Endothelial cell of umbilical vein (primary cell): ENCODE results near the gene VIPR2. TPM values are rescaled to one million over a fixed set of nuclear protein-coding genes. Genes with fewer than 3 reads are reported as not detected.

Source experiments
- BruUV-seq: library from RNA; stranded (reverse); fragments of 400-500 nt; replicated peaks from 2 replicates; lab custom pipeline; 2021; lab: Mats Ljungman, UMichigan
- CTCF ChIA-PET: fragments of 300-600, 350-600 bp; sonication (Branson Sonifier 250); formaldehyde crosslinking; loops from one replicate; lab custom pipeline; 2021; ENCODE audit warnings: antibody characterized with exemption, inconsistent platforms; lab: Charles Lee
- POLR2A ChIA-PET: fragments of 300-600, 350-600 bp; sonication (Branson Sonifier 250); formaldehyde crosslinking; loops from one replicate; lab custom pipeline; 2021; ENCODE audit warnings: antibody characterized with exemption, inconsistent platforms; lab: Charles Lee
- DNase-seq: peaks from one replicate; pipeline ENCODE4 v3.0.0-alpha.2; 2011; ENCODE audit warnings: low read depth, low spot score
- FAIRE-seq: peaks from 2 replicates; lab custom pipeline; 2011; peaks lifted over from hg19 to GRCh38; lab: Jason Lieb, UNC
- H2AFZ ChIP-seq: 2 replicates; pipeline ENCODE4 v1.6.0; 2012; ENCODE audit warnings: low read depth, low read length, control low read depth, inconsistent platforms
- H3K27ac ChIP-seq: 2 replicates; pipeline ENCODE4 v1.5.1; 2011; ENCODE audit warnings: low read depth, mild to moderate bottlenecking, control low read depth, low read length, moderate library complexity; ENCODE audit not compliant: insufficient read depth
- H3K27me3 ChIP-seq, 2 experiments: 2 replicates each; pipeline versions ENCODE4 v1.6.0 to v1.6.1; 2011; ENCODE audit warnings: low read length in 2 of 2, mixed read lengths in 1 of 2; ENCODE audit not compliant: control insufficient read depth in 2 of 2, insufficient read depth in 2 of 2
- H3K36me3 ChIP-seq, 2 experiments: 2 replicates in 1 of 2; 3 replicates in 1 of 2; pipeline ENCODE4 v1.5.1; 2011; ENCODE audit warnings: low read length in 2 of 2, mild to moderate bottlenecking in 1 of 2, moderate library complexity in 1 of 2; ENCODE audit not compliant: control insufficient read depth in 2 of 2, insufficient read depth in 2 of 2; ENCODE audit errors: extremely low read depth in 1 of 2
- H3K4me1 ChIP-seq: 3 replicates; pipeline ENCODE4 v1.5.1; 2011; ENCODE audit warnings: mild to moderate bottlenecking, low read length; ENCODE audit not compliant: control insufficient read depth, insufficient read depth; ENCODE audit errors: extremely low read depth
- H3K4me2 ChIP-seq: 2 replicates; pipeline ENCODE4 v1.6.1; 2011; ENCODE audit warnings: low read length, control low read depth, mixed read lengths; ENCODE audit not compliant: insufficient read depth
- H3K4me3 ChIP-seq, 3 experiments: fragments of 200-600 bp in 1 of 3; sonication (generic), shearing (Covaris generic) in 1 of 3; replicated peaks in 1 of 3; 2 replicates each; pipeline ENCODE4 v1.5.1; 2011 to 2016; ENCODE audit warnings: control low read depth in 3 of 3, low read length in 3 of 3, mild to moderate bottlenecking in 2 of 3, inconsistent platforms in 1 of 3, low read depth in 1 of 3, moderate library complexity in 1 of 3; ENCODE audit not compliant: insufficient read depth in 1 of 3
- H3K79me2 ChIP-seq: 2 replicates; pipeline ENCODE4 v1.6.0; 2012; ENCODE audit warnings: low read length, inconsistent platforms; ENCODE audit not compliant: control insufficient read depth, insufficient read depth
- H3K9ac ChIP-seq: replicated peaks from 2 replicates; pipeline ENCODE3; 2011; ENCODE audit warnings: low read length, control low read depth; ENCODE audit not compliant: insufficient read depth; ENCODE audit errors: extremely low read depth
- H3K9me1 ChIP-seq: replicated peaks from 3 replicates; pipeline ENCODE4 v1.6.0; 2011; ENCODE audit warnings: mild to moderate bottlenecking, low read length; ENCODE audit not compliant: control insufficient read depth, insufficient read depth; ENCODE audit errors: extremely low read depth
- H3K9me3 ChIP-seq: replicated peaks from 2 replicates; pipeline ENCODE4 v1.5.1; 2012; ENCODE audit warnings: low read length, inconsistent platforms; ENCODE audit not compliant: control insufficient read depth, insufficient read depth
- H4K20me1 ChIP-seq: replicated peaks from 2 replicates; pipeline ENCODE3; 2011; ENCODE audit warnings: mild to moderate bottlenecking, low read length; ENCODE audit not compliant: control insufficient read depth, insufficient read depth; ENCODE audit errors: extremely low read depth
- EZH2 ChIP-seq: IDR thresholded peaks from 2 replicates; pipeline ENCODE4 v1.6.1; 2012; ENCODE audit warnings: borderline replicate concordance, low read depth, mild to moderate bottlenecking, moderate library complexity, low read length, inconsistent platforms; ENCODE audit not compliant: severe bottlenecking
- FOS ChIP-seq: IDR thresholded peaks from 2 replicates; pipeline ENCODE4 v1.6.1; 2011; ENCODE audit warnings: mild to moderate bottlenecking, low read length, moderate library complexity, borderline replicate concordance; ENCODE audit not compliant: insufficient read depth
- JUN ChIP-seq: IDR thresholded peaks from 2 replicates; pipeline ENCODE4 v1.6.1; 2011; ENCODE audit warnings: borderline replicate concordance, low read depth; ENCODE audit not compliant: insufficient read length, insufficient read depth
- MYC ChIP-seq: IDR thresholded peaks from one replicate; pipeline ENCODE4 v1.6.1; 2011; ENCODE audit warnings: mild to moderate bottlenecking, low read depth, low read length
- POLR2A ChIP-seq: IDR thresholded peaks from 2 replicates; pipeline ENCODE4 v1.6.1; 2012; ENCODE audit warnings: low read depth, mild to moderate bottlenecking, control low read depth, low read length
- POLR2AphosphoS5 ChIP-seq: IDR thresholded peaks from 2 replicates; pipeline ENCODE4 v1.6.1; 2012; ENCODE audit warnings: low read depth, mild to moderate bottlenecking, control low read depth, low read length, moderate library complexity; ENCODE audit not compliant: insufficient read depth
- dilution Hi-C: fragments of 300-500 bp; cut with MboI; formaldehyde crosslinking; loops from one replicate; pipeline ENCODE4 v1.15.0; 2019; ENCODE audit warnings: low sequenced_read_pairs; ENCODE audit not compliant: extremely low pct_ligation_motif_present
- intact Hi-C: fragments of 100-400 bp; cut with micrococcal nuclease; formaldehyde crosslinking; loops from one replicate; pipeline ENCODE4 v1.10.0; 2022
- polyA plus RNA-seq, 4 experiments: library from polyadenylated mRNA; depleted of rRNA in 3 of 4; stranded (reverse) in 3 of 4; unstranded in 1 of 4; fragments of >200 nt; gene quantifications; 2 replicates each; pipeline versions ENCODE4 v1.2.1 to v1.2.3, GENCODE V29; 2011 to 2012; ENCODE audit warnings: missing spikeins in 1 of 4
- total RNA-seq: library from RNA; stranded (reverse); gene quantifications from 2 replicates; pipeline ENCODE4 v1.2.3, GENCODE V29; 2021
- TF ChIP-seq, protein P1 (sequence below), 2 donors: IDR thresholded peaks; 1 replicate in 1 of 2; 2 replicates in 1 of 2; pipeline ENCODE4 v1.5.1; 2011; ENCODE audit warnings: low read length in 2 of 2, mild to moderate bottlenecking in 2 of 2, moderate library complexity in 2 of 2, control low read depth in 1 of 2, inconsistent platforms in 1 of 2, low read depth in 1 of 2; ENCODE audit not compliant: insufficient read depth in 1 of 2; ENCODE audit errors: extremely low read depth in 1 of 2
- TF ChIP-seq, protein P2 (sequence below): IDR thresholded peaks from 2 replicates; pipeline ENCODE4 v1.6.1; 2011; ENCODE audit not compliant: insufficient read depth, insufficient read length

The VIPR2 gene
- total and polyA plus RNA-seq, 2 donors (not counting 3 experiments of a cell fraction or from before 2014, with no cell fraction given), result not detected

DNA sequence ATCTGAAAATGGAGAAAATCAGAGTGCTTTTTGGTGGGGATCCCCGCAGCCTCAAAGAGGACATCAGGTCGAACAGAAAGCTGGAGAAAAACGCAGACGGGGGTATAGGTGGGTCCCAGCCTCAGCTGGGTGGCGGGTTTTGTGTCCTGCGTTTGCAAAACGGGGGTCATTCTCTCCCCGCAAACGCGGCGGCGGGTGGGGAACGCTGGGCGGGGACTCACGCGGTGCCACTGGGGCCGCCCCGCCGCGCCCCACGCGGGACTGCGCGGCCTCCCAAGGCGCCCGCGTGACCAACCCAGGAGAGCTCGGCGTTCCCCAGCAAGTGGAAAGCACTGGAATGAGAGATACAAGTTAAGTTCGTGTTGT lies 806 bp upstream of the VIPR2 start:
- peaks cover 2% of the 10 kb centered on the region for H3K4me1 ChIP-seq
- H3K9me1 ChIP-seq, result no peaks in the 10 kb centered on the region
- no peak overlapping the region for H3K4me3 ChIP-seq
- intact Hi-C loops, result no loop called here
- TF ChIP-seq, protein P1, sequence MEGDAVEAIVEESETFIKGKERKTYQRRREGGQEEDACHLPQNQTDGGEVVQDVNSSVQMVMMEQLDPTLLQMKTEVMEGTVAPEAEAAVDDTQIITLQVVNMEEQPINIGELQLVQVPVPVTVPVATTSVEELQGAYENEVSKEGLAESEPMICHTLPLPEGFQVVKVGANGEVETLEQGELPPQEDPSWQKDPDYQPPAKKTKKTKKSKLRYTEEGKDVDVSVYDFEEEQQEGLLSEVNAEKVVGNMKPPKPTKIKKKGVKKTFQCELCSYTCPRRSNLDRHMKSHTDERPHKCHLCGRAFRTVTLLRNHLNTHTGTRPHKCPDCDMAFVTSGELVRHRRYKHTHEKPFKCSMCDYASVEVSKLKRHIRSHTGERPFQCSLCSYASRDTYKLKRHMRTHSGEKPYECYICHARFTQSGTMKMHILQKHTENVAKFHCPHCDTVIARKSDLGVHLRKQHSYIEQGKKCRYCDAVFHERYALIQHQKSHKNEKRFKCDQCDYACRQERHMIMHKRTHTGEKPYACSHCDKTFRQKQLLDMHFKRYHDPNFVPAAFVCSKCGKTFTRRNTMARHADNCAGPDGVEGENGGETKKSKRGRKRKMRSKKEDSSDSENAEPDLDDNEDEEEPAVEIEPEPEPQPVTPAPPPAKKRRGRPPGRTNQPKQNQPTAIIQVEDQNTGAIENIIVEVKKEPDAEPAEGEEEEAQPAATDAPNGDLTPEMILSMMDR (IDR thresholded peaks at IDR 0.05; ENCODE audit: extremely low read depth in 1 of 2, insufficient read depth in 1 of 2, low read depth in 1 of 2, low read length in 2 of 2), result no peak
- TF ChIP-seq POLR2A (no peak), EZH2 (no peak), FOS (no peak), MYC (no peak), JUN (no peak), POLR2AphosphoS5 (no peak)
- TF ChIP-seq, protein P2, sequence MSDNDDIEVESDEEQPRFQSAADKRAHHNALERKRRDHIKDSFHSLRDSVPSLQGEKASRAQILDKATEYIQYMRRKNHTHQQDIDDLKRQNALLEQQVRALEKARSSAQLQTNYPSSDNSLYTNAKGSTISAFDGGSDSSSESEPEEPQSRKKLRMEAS, result no peak
- H3K27ac ChIP-seq, result no peak overlapping the region
- POLR2A ChIA-PET, result no interaction called here
- no peaks in the 10 kb centered on the region for H3K36me3 ChIP-seq
- no peaks in the 10 kb centered on the region for H4K20me1 ChIP-seq
- no peak overlapping the region for H3K4me2 ChIP-seq
- peaks cover 10 to 32% of the 10 kb centered on the region in 2 experiments for H3K27me3 ChIP-seq
- dilution Hi-C loops, result no loop called here
- DNase-seq (no peak), FAIRE-seq (no peak)
- H3K9me3 ChIP-seq, result no peaks in the 10 kb centered on the region
- H3K9ac ChIP-seq, result no peak overlapping the region
- CTCF ChIA-PET, result no interaction called here
- BruUV-seq, result no TSS peak
- no peak overlapping the region for H2AFZ ChIP-seq
- no peaks in the 10 kb centered on the region for H3K79me2 ChIP-seq
